NCI-H1417 treated with DMSO at 0.1 percent for 48 hours (cell line): Measurements from ENCODE around the gene SLC30A4.
"Not testable (repeated sequence)": the region's sequence is repeated elsewhere in the genome, so short reads cannot be mapped to it uniquely, and the experiment has no call there.

ENCODE experiments used
- DNase-seq: peaks from one replicate; lab custom pipeline; 2025; lab: John Stamatoyannopoulos, UW

The SLC30A4 gene, protein sequence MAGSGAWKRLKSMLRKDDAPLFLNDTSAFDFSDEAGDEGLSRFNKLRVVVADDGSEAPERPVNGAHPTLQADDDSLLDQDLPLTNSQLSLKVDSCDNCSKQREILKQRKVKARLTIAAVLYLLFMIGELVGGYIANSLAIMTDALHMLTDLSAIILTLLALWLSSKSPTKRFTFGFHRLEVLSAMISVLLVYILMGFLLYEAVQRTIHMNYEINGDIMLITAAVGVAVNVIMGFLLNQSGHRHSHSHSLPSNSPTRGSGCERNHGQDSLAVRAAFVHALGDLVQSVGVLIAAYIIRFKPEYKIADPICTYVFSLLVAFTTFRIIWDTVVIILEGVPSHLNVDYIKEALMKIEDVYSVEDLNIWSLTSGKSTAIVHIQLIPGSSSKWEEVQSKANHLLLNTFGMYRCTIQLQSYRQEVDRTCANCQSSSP

DNA sequence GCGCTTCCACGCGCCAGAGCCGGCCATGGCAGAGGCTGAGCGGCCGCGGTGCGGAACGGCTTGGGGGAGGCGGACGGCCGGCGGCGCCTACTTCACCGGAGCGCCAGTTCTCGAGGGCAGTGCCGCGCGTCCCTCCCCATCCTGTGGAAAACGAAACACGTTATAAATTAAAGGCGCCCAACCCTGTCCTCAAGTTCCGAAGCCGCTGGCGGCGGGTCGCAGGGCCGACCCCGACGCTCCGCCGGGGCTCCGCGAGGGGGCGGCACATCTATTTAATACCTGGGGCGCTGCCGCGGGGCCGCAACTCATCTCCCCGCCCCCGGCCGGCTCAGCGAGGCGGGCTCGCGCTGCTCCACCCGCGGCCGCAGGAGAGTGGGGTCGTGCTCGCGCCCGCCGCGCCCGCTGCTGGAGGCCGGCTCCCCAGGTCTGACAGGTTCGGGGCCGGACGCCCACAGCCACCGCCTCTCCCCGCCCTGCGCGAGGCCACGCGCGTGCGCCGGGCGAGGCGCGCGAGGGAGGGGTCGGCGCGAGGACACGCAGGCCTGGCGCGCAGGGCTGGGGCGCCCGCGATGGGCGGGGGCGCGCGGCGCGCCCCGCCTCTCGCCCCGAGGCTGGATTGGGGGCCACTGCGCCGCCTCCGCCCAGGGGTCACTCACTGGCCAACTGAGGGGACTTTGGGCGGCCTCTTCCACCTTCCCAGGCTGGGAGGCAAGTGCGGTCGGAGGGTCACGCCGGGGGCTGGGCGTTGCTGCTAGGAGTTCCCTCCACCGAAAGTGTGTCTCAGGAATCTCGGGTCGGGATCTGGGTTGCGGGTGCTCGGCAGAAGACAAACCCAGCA is at the start of gene SLC30A4:
Gene SLC30A4 (minus strand): TSS at position 428 of the 838 bp plus-strand sequence. CDS start 401 bp downstream, at position 27.
- no peak for DNase-seq

DNA sequence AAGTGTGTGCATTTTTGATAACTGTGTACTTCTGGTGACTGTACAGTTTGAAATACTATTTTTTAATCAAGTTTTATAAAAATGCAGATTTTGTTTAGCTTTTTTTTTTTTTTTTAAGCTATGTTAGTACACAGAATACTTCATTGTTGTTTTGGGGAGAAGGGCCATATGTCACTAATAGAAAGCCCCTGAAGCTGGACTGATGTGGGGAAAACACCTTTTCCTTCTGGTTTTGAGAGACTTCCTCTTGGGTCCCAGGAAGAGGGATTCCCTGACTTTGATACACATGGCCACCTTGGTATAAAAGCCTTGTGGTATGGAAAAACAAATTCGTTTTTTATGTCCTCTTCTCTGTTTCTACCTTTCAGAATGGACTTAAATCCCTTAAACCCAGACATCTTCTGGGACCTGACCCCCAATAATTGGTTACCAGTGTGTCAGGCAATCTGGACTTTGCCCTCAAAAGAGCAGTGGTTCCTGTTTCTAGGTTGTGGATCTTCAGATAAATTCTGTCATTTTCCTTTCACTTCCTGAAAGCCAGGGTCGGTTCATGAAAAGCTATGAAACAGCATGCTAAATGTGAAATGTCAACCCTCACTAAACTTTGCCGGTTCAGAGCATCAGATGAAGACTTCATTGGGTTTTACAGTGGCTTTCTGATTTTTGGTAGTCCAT is 33.5 kb upstream of the SLC30A4 start:
- no peak for DNase-seq

DNA sequence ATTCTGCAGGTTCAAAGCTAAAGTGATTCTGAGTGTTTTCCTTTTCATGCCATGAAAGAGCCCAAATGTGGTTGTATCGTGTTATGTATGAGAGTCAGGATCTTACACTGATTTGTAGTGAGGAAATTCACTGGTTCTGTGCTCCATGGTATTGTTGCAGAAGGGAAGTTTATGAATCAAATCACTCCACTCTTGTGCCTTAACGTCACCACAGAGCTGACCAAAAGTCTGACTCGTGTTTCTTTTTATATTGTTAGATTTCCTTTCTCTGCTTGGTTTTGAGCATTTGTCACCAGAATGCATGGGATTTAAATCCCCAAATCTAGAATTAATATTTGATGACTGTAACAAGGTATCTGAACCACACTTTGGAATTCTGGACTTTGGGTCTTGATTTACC is 29.1 kb upstream of the SLC30A4 start:
- no peak for DNase-seq

DNA sequence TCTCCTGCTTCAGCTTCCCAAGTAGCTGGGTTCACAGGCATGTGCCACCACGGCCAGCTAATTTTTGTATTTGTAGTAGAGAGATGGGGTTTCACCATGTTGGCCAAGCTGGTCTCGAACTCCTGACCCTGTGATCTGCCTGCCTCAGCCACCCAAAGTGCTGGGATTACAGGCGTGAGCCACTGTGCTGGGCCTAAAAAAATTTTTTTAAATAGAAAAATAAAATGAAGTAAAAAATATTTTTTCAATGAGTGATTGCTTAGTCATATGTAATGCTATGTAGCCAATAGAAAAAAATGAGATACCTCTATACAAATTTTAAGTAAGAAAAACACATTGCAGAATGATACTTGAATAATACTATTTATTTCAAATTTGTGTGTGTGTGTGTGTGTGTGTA is 27.9 kb upstream of the SLC30A4 start:
- no peak for DNase-seq

DNA sequence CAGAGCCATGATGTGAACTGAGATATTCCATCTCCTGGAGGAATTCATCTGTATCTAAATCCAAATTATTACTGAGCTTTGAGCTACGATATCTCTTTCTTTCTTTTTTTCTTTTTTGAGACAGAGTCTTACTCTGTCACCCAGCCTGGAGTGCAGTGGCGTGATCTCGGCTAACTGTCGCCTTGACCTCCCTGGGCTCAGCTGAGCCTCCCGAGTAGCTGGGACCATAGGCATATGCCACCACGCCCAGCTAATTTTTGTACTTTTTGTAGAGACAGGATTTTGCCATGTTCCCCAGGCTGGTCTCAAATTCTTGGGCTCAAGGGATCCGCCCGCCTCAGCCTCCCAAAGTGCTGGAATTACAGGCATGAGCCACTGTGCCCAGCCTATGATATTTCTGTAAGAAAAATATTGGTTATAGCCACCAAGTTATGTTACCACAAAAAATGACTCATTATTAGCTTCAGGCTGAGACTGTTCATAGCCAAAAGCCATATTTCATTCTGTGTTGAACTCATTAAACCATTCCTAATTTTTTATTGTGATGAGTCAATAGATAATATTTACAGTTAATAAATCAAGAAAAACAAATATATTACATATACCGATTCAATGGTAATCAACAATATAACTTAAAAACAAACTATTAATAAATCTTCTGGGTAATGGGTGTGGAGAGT is 27.1 kb upstream of the SLC30A4 start:
- DNase-seq = no peak

DNA sequence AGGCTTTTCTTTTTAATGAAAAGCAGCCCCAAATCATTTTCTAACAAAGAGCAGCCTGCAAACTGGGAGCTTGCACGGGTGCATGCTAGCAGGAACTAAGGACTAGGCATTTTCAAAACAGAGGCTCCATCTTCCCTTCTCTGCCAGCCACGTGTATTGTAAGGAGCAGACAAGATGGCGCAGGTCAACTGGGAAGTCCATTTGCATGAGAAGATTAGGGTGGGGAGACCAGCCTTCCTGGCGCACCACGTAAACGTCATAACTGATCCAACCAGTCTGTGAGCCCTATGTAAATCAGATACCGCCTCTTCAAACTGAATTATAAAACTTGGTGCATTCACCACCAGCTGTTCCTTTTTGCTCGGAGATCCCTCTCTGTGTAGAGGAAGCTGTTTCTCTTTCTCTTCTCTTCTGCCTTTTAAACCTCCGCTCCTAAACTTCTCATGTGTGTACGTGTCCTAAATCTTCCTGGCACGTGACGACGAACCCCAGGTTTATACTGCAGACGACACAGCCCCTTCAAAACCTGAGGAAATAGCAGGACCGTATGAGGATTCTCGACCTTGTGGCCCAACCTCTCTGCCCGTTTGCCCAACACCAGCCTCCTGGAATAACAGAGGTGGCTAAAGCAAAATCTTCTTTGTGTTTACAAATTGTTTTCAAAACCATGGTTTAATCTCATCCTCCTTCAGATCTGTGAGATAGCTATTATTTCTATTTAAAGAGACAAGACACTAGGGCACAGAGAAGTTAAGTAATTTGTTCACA is 26.4 kb upstream of the SLC30A4 start:
- no peak for DNase-seq

DNA sequence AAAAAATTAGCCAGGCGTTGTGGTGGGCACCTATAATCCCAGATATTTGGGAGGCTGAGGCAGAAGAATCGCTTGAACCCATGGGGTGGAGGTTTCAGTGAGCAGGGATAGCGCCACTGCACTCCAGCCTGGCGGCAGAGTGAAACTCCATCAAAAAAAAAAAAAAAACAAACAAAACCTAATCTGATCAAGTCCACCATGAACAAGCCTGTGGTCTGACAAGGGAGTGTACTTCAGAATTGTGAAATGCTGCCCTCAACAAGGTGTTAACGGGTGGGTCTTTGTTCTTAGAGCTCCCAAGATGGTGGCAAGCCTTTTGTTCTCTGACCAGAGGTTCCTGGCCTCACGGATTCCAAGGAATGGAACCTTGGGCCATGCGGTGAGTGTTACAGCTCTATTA is 24.2 kb upstream of the SLC30A4 start:
- DNase-seq = no peak

DNA sequence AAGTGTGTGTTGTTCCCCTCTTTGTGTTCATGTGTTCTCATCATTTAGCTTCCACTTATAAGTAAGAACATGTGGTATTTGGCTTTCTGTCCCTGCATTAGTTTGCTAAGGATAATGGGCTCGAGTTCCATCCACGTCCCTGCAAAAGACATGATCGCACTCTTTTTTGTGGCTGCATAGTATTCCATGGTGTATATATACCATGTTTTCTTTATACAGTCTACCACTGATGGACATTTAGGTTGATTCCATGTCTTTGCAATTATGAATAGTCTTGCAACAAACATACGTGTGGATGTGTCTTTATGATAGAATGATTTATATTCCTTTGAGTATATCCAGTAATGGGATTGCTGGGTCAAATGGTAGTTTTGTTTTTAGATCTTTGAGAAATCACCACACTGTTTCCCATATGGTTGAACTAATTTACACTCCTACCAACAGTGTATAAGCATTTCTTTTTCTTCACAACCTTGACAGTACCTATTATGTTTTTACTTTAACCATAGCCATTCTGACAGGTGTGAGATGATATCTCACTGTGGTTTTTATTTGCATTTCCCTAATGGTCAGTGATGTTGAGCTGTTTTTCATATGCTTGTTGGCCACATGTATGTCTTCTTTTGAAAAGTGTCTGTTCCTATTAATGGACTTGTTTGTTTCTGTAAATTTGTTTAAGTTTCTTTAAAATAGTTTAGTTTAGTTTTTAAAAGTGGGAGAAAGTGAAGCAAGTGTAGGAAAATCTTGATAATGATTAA is 21.9 kb upstream of the SLC30A4 start:
- no peak for DNase-seq

DNA sequence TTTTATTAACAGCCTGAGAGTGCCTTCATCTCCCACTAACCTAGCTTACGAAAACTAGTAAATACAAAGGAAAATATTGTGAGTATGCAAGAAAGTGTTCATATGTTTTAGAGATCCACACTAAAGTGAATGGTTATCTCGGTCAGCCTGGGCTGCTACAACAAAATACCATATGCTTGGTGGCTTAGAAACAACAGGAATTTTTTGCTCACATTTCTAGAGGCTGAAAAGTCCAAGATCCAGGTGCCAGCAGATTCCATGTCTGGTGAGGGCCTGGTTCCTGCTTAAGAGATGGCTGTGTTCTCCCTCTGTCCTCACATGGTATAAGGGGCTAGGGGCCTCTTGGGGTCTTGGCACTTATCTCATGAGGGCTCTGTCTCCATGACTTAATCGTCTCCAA is 20.5 kb upstream of the SLC30A4 start:
- DNase-seq = no peak

DNA sequence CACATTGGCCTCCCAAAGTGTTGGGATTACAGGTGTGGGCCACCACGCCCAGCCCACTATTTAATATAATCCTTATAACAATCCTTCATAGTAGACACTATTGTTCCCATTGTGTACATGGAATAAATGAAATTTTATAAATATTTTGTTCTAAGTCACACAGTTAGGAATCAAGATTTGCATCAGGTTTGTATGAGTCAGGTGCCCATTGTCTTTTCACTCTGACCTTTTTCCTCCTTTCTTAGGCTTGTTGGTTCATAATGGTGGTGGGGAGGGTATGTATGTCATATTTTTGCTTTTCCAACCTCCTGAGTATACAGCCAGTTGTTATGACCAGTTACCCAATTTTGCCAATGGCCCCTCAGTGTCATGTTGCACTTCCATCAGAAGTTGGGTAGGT is 18.0 kb upstream of the SLC30A4 start:
- no peak for DNase-seq

DNA sequence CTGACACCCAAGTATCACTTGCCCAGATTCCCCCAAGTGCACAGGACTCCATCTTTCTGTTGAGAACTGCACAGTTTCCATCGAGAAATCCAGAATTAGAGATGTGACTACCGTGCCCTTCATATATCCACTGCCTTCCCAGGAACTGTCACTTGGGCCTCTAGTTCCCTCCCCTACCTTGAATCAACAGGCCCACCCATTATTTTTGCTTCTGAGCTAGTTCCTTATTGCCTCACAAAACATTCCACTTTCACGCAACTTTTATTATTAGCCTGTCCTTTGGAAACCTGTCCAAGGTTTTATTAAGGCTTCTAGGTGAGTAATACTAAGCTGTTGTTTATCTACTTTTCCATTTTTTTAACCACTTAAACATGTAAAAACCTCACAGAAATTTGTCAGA is 17.1 kb upstream of the SLC30A4 start:
- no peak for DNase-seq

DNA sequence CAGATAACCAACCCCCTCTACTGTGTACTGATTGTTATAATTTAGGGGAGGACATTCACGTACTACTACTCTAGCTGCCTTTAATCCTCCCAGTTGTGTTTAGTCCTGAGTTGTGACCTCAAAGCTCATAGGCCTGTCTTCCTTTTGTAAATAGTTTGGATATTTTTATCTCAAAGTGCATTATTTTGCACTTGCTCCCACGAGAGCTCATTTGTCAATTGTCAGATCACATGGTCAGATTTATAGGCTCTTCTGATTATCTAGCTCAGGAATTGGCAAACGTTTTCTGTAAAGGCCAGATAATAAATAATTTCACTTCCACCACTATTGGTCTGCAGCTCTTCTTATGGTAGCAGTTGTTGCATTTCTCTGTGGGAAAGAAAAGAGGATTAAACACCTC is 14.4 kb upstream of the SLC30A4 start:
- no peak for DNase-seq

DNA sequence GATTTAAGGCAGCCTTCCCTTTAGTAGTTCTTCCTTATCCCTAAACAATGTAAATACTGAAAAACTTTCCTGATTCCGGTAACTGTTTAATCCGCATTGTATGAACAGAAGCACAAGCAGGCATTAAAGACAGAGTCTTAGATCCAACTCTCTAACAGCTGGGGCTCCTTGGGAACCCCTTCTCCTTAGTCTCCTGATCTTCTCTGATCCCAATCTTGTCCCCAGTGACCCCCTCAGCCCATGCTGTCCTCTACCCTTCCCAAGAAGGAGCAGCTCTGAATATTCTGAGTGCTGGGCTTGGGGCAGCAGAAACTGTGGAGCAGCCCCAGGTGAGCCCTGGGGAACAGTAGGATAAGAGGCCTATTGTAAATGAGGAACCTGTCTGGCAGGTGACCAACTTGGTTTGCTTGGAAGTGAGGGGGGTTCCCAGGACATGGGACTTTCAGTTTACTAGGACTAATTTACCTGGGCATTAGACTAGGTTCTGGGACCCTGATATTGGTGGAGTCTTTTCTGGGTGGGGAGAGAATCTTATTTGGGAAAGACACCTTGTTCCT is 13.0 kb upstream of the SLC30A4 start:
- DNase-seq = no peak

DNA sequence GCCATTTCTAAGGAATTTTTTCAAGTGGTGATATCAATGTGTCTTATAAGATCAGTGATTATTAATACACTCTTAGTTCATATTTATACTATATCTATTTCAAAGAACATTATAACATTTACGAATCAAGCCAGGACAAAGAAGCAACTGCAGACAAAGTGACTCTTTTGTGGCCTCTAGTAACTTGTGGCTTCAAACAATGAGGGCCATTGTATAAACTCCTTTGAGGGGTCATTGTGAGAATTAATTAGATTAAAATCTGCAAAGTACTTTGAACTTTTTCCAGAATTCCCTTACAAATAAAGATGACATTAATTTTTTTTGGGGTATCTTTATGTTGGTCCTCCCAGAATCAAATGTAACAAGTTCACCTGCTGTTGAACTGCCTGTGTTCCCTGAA is 12.3 kb upstream of the SLC30A4 start:
- DNase-seq = no peak

DNA sequence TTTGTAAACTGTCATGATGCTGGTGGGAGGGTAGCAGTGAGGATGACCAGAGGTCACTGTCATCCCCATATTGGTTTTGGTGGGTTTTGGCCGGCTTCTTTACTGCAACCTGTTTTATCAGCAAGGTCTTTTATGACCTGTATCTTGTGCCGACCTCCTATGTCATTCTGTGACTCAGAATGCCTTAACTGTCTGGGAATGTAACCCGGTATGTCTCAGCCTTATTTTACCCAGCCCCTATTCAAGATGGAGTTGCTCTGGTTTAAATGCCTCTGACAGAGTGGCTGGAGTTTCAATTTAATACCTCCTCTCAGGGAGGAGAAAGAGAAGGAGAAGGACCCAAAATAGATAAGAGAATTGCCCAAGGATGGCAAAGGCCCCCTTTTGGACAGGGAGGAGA is 10.3 kb upstream of the SLC30A4 start:
- not testable (repeated sequence) for DNase-seq

DNA sequence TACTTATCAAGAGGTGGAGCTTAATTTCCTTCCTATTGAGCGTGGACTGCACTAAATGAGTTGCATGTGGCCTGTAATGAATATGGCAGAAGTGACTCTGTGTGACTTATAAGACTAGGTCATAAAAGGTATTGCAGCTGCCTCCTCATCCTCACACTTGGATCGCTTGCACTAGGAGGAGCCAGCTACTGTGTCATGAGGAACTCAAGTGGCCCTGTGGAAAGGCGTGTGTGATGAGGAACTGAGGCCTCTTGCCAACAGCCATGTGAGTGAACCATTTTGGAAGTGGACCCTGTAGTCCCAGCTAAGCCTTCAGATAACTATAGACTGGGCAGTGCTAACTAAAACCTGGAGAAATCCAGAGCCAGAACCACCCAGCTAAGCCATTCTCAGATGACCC is 7.1 kb upstream of the SLC30A4 start:
- no peak for DNase-seq

DNA sequence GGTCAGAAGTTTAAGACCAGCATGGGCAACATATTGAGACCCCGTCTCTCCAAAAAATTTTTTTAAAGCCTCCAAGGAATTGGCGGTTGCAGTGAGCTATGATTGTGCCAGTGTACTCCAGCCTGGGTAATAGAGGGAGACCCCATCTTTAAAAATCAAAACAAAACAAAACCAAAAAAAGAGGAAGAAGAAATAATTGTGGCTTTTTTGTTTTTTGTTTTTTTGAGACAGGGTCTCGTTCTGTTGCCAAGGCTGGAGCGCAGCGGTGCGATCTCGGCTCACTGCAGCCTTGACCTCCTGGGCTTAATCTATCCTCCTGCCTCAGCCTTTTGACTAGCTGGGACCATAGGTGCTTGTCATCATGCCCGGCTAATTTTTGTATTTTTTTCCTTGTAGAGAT is 4.5 kb upstream of the SLC30A4 start:
- no peak for DNase-seq

DNA sequence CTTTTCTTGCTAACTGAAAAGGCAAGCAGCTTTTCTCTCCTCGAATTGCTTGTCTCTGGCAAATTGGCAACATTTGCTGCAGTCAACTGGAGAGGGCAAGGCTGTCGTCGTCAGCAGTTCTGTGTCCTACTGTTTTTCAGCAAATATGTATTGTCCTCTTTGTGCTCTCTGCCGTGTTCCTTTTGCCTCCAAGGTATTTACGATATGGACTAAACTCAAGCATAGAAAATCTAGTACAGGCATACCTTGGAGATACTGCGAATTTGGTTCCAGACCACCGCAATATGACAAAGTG is 558 bp upstream of the SLC30A4 start:
- DNase-seq = no peak

DNA sequence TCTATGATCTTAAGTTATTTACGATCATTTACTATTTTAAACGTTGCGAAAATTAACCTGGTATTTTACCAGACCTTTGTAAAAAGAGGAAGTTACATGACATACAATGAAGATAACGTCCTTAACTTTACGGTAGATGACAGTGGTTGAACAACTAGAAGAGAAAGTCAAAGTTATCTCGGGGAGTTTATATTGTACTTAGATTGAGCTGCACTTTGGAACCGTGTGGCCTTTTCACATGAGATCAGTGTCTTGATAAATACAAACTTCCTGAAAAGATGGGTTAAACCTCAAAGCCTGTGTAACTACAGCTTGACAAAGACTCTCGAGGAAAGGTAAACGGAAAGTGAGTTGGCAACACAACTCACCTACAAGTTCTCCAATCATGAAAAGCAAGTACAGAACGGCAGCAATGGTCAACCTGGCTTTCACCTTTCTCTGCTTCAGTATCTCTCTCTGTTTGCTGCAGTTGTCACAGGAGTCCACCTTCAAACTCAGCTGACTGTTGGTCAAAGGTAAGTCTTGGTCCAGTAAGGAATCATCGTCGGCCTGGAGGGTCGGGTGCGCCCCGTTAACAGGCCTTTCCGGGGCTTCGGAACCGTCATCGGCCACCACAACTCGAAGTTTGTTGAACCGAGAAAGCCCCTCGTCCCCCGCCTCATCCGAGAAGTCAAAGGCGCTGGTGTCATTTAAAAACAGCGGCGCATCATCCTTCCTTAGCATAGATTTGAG is 793 bp downstream of the SLC30A4 start:
- no peak for DNase-seq

DNA sequence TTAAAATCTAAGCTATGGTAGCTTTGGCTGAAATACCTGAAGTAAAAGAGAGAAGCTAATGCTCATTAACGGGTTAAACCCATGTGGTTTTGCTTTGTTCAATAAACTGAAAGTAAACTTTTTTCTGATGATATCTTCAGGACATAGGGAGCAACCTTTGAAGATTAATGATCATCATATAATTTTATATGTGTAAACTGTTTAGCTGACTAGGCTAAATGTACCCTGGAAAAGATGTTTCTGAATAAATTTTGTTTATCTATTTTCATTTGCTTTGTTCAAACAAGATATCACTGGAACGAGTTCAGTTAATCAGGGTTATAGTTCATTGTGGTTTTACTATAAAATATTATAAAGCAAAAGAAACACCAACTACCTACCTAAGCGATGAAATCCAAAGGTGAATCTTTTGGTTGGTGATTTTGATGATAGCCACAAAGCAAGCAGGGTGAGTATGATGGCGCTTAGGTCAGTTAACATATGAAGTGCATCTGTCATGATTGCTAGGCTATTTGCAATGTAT is 11.7 kb downstream of the SLC30A4 start:
- no peak for DNase-seq
